SW480 (cell line): ENCODE data around the gene CDH1.
"Not testable (repeated sequence)": the region's sequence is repeated elsewhere in the genome, so short reads cannot be mapped to it uniquely, and the experiment has no call there.

Experiments used
- DNase-seq: peaks from one replicate; pipeline ENCODE4 v3.0.0-alpha.2; 2016; ENCODE audit warnings: low spot score

CDH1 gene

DNA sequence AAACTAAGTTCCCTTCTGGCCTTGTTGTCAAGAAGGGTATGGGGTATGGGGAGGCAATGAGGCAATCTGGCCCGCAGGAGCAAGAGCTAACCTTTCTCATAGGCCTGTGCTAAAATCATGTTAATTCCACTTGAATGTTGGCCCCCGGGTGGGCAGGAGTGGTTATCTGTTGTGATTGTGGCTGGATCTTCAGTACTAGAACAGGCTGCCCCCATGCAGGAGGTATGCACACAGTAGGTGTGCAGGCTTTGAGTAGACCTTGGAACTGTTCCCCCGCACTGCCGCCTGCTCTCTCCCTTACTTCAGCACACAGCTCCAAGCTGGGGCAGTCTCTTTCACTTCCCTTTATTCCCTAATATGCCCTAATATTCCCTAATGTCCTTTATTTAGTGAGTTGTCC, 53.9 kb downstream of the CDH1 start:
- DNase-seq, result no peak

DNA sequence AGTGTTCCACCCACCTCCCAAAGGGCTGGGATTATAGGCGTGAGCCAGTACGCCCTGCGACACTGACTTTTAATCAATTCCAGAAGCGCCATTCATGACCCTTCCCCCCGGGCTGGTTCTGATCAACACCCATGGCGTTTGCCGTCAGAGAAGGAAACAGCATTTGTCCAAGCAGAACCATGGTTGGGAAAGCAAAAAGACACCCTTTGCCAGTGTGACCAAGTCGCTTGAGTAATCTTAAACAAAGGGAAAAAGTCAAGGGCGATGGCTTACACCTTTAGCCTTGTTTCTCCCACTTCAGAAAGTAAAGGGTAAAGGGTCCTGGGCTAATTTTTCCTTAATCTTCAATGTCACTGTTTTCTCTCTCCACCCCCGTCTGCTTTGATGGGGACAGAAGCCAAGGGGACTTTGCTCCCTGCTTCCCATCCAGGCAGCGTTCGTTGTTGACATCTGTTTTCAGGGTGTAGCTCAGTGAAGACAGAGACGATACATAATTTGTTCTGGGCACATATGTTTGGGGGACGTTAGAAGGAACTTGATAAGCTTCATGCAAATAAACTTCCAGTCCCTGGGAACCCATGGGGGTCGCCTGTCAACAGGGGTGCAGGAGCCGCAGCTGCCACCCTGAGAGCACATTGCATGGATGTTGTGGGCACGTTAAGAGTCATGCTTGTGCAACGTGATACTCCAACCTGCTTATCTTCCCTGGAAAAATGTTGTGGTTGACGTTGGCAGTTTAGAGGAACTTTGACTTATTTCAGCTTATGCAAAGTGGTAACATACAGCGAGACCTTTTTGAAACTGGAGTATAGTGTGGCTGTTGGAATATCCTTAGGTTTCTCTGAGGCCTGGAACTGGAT, 55.6 kb downstream of the CDH1 start:
- DNase-seq, result peak; percentile 49

DNA sequence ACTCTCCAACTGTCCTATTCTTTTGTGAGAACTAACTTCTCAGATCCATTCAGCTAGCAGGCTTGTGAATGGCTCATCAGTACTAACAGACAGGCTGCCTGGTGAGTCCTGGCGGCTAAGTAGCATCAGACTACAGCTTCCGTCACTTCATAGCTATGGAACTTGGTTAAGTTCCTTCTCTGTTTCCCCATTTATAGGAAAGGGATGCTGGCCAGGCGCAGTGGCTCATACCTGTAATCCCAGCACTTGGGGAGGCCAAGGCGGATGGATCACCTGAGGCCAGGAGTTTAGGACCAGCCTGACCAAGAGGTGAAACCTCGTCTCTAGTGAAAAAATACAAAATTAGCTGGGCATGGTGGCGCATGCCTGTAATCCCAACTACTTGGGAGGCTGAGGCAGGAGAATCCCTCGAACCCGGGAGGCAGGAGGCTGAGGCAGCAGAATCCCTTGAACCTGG, 56.3 kb downstream of the CDH1 start:
- no peak for DNase-seq

DNA sequence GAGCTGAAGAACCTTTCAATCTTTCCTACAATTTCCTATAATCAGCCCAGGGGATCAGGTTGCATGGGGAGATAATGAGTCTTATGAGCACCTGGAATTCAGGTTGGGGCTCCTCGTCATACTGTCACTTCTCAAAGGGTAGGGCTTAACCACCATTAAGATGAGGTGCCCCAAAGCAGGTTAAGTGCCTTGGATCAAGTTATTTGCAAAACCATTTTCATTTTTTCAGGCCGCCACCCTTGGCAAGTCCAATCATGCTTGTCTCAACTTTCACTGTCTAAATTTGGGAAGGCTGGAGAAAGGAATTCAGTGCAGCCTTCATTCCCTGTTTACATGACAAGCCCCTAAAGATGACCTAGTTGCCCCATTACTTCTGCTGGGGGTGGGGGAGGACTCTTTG, 61.3 kb downstream of the CDH1 start:
- DNase-seq, result no peak

DNA sequence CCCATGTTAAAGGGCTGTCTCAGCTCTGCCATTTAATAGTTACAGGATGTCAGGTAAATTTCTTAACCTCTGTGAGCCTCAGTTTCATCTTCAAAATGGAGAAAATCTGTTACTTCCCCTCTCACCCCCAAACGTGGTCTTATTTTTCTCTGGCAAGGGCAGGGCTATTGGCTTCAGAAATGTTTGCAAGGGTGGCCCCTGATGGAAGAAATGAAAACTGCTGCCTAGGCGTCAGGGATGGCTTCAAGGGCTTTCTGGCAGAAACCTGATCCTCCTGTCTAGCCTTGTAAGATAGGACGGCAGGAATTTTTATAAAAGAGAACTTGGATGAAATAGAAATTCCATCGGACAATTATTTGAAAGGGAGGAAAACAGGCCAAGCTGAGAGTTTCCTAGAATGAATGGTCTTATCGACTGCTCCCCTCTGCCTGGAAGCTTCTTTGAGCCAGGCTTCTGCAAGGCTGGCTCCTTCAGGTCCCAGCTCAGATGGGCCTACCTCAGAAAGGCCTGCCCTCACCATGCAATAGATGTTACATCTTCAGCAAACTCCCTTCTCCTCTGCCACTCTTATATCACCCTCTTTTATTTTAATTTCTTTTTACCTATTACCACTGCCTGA, 63.3 kb downstream of the CDH1 start:
- peak; percentile 67 for DNase-seq

DNA sequence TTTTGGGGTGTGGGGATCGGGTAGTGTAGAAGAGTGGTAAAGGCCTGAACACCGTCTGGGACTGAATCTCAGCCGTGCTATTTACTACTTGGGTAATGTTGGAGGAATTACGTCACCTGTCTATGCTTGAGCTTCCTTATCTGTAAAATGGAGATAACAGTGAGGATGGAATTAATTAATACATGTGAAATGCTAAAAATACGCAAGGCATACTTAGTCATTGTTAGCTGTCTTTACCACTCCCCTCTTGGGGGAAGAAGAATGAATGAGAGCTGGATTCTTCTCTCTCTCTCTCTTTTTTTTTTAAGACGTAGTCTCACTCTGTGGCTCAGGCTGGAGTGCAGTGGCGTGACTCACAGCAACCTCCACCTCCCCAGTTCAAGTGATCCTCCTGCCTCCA, 65.1 kb downstream of the CDH1 start:
- DNase-seq, result no peak

DNA sequence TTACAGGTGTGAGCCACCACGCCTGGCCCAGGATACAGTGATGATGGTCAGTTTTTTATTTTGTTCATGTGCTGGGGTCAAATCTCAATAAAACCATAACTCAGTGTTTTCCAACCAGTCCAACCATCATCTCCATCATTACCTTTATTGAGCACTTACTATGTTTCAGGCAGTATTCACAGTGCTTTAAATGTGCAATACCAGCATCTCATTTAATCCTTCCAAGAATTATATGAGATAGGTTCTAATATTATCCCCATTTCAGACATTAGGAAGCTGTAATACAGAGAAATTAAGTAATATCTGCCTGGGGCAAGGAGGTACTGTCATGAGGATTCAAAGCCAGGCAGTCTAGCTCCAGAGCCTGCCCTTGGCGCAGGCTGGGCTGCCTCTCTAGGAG, 69.3 kb downstream of the CDH1 start:
- no peak for DNase-seq

DNA sequence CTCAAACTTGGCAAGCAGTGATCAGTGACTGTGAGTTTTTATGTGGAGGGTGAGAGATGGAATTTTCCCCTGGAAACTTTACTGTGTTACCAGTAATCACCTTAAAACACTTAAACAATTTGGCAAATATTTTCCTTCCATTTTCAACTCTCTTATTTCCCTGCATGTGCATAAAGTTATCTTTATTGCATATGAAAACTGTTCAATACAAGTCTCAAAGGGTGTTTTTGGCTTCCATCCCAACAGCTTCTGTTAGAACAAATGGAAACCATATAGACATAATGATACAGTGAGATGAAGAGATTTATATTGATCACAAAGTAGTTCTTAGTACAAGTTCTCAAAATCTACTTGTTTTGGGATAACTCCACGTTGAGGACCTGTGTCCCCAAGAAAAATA, 69.9 kb downstream of the CDH1 start:
- no peak for DNase-seq

DNA sequence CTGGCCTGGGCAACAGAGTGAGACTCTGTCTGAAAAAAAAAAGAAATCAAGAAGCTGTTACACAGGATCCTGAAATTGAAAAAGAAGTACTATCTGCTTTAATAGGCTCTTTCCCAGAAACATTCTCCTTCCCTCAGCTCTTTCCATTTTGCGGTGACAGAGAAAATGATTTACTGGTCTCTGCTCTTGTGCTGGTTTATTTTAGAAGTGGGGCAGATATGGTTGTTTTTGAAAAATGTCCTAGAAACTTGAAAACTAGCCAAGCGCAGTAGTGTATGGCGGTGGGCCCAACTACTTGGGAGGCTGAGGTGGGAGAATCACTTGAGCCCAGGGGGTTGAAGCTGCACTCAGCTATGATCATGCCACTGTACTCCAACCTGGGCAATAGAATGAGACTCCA, 77.4 kb downstream of the CDH1 start:
- no peak for DNase-seq

DNA sequence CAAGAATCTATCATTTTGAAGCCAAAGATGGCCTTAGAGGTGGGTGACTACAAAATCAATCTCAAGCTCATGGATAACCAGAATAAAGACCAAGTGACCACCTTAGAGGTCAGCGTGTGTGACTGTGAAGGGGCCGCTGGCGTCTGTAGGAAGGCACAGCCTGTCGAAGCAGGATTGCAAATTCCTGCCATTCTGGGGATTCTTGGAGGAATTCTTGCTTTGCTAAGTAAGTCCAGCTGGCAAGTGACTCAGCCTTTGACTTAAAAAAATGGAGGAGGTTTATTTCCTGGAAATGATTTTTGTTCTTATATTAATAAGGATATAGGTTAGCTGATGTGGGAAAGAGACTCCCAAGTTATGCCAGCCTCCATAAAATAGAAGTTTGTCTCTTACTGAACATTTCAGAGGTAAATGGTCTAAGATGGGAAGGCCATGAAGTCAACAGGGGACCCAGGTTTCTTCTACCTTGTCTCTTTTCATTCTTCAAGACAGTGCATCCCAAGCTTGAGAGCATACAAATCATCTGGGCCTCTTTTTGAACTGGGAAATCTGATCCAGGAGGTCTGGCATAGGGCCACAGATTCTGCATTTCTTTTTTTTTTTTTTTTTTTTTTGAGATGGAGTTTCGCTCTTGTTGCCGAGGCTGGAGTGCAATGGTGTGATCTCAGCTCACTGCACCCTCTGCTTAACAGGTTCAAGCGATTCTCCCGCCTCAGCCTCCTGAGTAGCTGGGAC, 86.5 kb downstream of the CDH1 start:
- no peak for DNase-seq

DNA sequence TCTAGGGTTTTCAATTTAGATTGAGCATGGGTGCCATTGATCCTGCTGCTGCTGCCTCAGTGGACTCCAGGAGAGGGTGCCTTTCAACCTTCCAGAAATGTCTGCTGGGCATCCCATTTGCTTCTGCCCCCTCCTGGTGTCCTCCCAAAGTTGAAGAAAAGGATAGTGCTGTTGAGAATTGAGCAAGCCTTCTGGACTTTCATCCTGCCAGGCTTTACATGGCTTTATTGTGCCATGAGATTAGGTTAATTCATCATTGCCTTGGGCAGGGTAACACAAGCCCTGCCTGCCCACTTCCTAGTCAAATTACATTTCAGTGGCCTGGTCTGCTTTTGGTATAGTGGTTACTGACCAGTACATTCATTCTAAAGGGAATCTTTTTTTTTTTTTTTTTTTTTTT, 88.3 kb downstream of the CDH1 start:
- DNase-seq, result no peak

DNA sequence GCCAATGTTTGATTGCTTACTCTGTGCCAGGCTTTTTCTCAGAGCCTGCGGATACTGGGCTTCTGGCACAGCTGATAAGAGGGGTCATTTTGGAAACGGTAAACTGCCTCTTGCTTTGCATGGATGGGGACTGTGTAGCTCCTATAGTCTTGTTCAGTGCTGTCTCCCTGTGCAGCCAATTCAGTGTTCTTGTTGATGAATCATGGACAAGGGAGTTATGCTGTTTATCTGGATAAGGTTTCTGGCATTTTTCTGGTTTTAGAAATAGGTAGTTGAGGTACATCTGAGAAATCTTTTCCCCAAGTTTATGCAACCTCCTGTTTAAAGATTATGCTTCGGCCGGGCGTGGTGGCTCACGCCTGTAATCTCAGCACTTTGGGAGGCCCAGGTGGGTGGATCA, 89.6 kb downstream of the CDH1 start:
- DNase-seq, result no peak

DNA sequence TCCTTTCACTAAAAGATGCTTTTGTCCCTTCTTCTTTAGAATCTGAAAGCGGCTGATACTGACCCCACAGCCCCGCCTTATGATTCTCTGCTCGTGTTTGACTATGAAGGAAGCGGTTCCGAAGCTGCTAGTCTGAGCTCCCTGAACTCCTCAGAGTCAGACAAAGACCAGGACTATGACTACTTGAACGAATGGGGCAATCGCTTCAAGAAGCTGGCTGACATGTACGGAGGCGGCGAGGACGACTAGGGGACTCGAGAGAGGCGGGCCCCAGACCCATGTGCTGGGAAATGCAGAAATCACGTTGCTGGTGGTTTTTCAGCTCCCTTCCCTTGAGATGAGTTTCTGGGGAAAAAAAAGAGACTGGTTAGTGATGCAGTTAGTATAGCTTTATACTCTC, 96.2 kb downstream of the CDH1 start:
- DNase-seq, result no peak

DNA sequence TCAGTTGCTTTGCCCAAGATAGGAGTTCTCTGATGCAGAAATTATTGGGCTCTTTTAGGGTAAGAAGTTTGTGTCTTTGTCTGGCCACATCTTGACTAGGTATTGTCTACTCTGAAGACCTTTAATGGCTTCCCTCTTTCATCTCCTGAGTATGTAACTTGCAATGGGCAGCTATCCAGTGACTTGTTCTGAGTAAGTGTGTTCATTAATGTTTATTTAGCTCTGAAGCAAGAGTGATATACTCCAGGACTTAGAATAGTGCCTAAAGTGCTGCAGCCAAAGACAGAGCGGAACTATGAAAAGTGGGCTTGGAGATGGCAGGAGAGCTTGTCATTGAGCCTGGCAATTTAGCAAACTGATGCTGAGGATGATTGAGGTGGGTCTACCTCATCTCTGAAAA, 97.5 kb downstream of the CDH1 start:
- no peak for DNase-seq

DNA sequence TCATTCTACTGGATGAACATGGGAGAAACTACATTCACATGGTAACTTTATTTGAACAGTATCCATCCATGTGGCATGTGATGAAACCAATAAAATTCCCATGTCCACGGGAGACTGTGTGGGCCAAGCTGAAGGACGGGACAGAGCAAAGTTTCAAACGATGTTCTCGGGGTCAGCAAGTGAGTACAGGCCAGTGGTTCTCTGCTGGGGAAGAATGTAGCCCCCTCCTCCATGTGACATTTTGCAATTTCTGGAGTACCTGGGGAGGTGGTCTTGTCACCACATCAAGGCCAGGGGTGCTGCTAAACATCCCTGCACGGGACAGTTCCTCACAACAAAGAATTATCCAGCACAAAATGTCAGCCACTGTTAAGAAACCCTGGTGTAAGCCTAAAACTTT, 98.9 kb downstream of the CDH1 start:
- no peak for DNase-seq

DNA sequence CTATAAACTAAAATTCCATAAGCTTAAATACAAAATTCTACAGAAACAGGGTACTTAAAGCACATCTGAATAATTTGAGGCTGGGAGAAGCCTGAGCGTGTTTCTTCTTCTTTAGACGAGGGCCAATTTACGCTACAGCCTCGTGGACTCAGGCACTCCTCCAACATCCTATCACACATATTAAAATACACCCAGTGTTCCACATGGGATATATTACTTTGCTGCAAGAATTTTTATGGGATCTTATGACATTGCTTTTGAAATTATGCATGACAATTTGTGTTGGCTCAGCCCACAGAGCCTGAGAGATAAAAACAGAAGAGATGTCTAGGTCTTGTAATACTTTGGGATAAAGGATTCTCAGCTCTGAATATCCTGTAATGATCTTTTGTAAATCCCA, 102.7 kb downstream of the CDH1 start:
- DNase-seq, result no peak

DNA sequence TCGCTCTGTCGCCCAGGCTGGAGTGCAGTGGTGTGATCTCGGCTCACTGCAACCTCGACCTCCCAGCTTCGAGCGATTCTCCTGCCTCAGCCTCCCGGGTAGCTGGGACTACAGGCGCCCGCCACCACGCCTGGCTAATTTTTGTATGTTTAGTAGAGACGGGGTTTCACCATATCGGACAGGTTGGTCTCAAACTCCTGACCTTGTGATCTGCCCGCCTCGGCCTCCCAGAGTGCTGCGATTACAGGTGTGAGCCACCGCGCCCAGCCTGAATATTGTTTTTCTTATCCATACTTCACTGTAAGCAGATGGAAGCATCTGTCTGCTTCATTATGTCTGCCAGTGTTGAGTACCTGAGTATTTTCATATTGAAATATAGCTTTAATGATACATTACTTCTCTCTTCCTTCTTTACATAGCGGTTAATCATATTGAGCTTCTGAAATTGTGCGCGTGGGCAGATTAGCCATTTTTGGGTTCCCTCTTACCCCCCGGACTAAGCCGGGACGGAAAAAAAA, 105.9 kb downstream of the CDH1 start:
- not testable (repeated sequence) for DNase-seq

DNA sequence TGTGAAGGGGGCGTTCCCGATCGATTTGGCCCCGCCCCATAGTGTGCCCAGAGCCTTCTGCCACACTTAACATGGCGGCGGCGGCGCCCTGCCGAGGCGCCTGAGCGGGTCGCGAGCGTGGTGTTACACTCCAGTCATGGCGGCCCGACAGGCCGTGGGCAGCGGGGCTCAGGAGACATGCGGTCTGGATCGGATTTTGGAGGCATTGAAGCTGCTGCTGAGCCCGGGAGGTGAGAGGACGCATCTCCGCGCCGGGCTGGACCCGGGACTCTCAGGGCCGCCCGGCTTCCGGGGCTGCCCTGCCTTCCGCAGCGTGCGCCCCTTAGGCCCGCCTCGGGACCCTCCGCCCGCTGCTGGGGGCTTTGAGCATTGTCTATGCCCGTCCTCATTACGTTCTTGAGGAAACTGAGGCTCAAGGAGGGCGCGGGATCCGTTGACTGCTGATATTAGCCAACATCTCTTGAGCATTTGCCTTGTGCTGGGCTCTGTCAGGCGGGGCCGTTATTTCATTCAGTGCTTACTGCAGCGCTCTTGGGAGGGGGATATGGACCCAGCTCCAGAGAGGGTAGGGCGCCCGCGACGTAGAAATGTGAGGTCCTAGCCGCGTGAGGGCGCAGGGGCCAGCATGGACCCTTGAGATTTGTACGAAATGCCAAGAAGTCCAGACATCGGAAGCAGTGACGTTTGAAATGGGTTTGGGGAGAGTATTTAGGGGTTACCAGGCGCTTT, 106.6 kb downstream of the CDH1 start, which contains the start of gene TANGO6:
TSS of gene TANGO6 (plus strand) at position 50 of the 729 bp plus-strand sequence. CDS start at position 137, 87 bp downstream.
- peak; percentile 79 for DNase-seq

DNA sequence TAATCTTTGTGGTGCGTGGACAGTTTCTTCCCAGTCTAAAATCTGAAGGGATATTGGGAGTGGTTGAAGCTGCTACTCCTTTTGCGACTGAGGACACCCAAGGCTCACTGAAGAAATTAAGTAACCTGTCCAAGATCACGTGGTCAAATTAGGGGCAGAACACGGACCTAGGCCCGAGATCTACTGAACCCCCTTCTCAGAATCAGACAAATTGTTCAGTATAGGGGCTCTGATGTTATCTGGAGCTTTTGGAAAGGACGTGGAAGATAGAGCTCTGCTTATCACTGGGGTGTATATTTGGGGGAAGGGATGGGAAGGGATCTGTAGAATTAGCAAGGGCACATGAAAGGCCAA, 107.1 kb downstream of the CDH1 start:
- DNase-seq, result no peak

DNA sequence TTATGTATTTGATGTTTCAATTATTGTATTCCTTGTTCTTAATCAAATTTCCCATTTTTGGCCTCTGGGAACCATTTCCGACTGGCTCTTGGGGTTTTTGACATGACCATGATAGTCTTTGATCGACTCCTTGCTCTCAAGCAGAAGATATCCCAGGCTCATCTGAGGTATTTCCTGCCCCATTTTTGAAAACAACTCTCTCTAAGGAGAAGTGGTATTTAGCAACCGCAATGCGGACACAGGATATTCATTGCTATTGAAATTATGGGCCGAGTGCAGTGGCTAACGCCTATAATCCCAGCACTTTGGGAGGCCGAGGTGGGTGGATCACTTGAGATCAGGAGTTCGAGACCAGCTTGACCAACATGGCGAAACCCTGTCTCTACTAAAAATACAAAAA, 111.7 kb downstream of the CDH1 start:
- DNase-seq, result no peak

DNA sequence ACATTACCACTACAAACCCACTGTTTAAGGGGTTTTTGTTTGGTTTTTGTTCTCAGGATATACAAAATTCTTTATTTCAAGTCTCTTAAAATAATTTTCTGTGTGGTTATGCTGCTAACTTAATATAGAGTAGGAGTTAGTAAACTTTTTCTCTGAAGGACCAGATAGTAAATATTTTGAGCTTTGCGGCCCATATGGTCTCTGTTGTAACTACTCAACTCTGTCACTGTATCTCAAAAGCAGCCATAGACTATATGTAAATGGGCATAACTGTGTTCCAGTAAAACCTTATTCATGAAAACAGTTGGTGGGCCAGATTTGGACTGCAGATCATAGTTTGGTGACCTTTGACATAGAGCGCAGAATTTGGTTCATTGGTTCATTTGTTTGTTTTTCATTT, 113.4 kb downstream of the CDH1 start:
- no peak for DNase-seq

DNA sequence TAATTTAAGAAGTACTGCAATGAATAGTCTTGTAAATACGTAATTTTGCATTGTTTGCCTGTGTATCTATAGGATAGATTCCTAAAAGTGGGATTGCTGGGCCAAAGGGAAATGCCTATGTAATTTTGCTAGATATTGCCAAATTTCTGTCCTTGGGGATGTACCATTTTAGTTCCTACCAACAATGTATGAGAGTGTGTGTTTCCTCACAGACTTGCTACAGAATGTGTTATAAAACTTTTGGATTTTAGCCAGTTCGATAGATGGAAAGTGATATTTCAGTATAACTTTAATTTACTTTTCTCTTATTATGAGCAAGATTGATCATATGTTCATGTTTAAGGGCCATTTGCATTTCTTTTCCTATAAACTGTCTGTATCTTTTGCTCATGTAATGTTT, 114.5 kb downstream of the CDH1 start:
- no peak for DNase-seq
